Suppressor macrophage (primary cell): Measurements from ENCODE around the gene PLEKHA5.
"Not testable (repeated sequence)": the region's sequence is repeated elsewhere in the genome, so short reads cannot be mapped to it uniquely, and the experiment has no call there.

ENCODE experiments used
- DNase-seq, 4 experiments: peaks; one replicate each; pipeline ENCODE4 v3.0.0-alpha.2; 2020 to 2022

Gene PLEKHA5

DNA sequence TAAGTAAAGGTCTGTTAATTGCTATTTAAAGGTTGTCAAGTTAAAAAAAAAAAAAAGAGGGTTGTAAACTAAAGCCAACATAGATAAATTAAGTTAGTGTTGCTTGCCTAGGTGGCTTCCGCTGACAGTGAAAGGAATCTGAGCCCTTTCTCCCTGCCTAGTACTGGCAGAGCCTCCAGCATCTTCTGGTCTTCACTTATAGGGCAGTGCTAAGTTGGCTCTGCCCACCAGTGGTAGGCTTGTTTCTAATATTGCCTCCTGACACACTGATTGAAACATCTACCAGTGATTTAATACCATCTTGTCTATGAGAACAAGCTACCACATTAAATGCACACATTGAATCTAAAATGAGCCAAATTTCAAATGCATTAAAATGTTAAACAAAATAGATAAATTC lies 39.7 kb downstream of the PLEKHA5 start:
- DNase-seq, result no peak

DNA sequence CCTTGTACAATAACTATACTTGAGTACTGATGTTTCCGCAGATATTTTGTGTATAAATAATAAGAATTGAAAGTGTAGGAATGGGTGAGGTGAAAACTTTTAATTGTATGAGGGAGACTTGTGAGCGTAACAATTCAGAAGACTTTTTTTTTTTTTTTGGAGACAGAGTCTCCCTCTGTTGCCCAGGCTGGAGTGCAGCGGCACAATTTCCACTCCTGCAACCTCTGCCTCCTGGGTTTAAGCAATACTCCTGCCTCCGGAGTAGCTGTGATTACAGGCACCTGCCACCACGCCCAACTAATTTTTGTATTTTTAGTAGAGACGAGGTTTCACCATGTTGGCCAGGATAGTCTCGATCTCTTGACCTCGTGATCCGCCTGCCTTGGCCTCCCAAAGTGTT lies 40.8 kb downstream of the PLEKHA5 start:
- DNase-seq, result not testable (repeated sequence)

DNA sequence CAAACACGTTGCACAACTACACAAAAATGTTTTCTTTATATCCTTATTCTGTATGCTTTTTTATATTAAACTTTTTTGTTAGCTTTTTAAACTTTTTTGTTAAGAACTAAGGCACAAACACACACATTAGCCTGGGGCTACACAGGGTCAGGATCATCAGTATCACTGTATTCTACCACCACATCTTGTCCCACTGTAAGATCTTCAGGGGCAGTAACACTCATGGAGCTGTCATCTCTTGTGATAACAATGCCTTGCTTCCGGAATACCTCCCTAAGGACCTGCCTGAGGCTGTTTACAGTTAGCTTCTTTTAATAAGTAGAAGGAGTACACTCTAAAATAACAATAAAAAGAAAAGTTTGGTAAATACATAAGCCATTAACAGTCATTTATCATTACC lies 42.2 kb downstream of the PLEKHA5 start:
- DNase-seq, result no peak

DNA sequence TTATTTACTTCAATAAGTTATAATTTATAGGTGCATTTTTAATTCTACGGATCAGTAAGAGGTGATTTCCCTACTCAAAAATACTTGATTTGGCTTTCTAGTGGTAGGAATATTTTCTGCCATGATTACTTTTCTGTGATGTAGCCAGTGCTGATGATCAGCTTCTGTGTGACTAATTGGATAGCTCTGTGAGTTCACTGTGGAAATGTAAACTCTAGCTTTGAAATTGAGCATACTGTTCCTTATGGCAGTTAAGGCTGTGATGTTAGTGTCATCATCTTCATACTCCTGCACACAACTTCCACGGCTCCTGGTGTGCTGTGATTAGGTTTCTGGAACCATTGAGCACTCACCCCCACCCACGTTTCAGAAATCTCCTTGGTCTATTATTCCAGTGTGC lies 48.2 kb downstream of the PLEKHA5 start:
- DNase-seq, result no peak

DNA sequence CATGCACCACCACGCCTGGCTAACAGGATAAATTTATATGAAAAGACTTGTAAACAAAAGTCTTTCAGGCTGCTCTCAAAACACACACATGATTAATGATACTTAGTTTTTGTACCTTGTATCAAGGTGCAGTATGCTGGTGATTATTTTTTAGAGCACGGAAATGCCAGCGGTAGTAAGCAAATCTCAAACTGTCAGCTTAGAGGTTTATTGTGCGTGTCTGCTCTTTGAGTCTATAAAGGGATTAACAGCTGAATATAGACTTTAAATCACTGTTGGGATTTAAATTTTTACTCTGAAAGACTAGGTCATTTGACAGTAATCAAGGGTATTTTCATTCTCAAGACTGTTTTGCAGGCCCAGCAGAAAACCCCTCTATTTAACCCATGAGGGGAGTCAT lies 50.5 kb downstream of the PLEKHA5 start:
- DNase-seq, result no peak

DNA sequence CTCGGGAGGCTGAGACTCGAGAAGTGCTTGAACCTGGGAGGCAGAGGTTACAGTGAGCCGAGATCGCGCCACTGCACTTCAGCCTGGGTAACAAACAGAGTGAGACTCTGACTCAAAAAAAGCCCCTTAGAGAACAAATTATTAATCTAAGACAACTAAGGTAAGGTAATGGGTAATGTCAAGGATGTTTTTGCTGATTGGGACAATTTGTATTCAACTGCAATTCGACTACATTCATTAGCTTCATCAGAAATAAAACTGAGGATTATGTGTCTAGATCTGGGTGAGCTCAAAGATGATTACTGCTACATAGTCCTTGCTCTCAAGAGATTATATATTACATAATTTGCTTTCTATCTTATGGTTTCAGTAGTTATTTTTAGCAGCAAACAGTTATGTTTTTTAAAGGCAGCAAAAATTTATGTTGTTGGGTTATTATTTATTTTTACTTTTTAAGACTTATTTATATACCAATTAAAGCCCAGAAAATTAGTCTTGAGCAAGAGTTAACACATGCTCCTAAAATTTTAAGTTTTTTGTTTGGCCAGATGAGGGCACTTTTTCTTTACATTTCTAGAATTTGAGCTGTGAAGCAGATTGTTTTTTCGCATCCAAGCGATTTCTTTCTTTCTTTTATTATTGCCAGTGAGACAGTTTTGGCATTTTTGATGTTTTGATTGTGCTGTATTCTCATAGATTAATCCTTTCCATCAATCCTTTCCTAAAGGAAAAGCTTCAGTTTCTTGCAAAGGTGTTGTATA lies 52.3 kb downstream of the PLEKHA5 start:
- peak in 2 of 4 experiments; percentile 38 to 53 for DNase-seq

DNA sequence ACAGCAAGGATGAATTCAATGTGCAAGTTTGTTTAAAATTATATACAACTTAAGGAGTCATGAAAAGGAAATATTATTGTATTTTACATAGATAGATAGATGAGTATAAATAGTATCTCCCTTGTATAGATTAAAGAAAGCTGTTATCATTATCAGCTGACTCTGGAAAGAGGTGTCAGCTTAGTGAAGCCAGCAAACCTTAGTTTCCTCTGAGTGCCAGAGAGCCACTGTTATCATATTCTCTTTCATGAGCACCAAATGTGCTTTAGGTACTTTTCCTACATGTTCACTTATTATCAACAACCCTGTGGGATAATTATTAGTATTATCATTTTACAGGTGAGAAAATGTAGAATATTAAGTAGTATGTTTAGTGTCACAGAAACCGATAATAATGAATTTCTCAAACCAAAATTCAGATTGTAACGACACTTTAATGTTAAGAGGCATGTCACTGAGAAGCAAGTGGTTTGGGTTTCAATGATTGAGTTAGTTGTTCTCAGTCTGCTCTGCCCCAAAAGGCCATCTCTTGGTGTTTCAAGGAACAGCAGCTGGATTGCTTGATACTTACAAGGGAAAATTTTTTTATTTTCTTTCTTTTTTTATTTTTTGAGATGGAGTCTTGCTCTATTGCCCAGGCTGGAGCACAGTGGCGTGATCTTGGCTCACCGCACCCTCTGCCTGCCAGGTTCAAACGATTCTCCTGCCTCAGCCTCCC lies 53.7 kb downstream of the PLEKHA5 start:
- no peak for DNase-seq

GRCh38 chr12:19185262-19185929 lies 55.9 kb downstream of the PLEKHA5 start:
- DNase-seq, result no peak

DNA sequence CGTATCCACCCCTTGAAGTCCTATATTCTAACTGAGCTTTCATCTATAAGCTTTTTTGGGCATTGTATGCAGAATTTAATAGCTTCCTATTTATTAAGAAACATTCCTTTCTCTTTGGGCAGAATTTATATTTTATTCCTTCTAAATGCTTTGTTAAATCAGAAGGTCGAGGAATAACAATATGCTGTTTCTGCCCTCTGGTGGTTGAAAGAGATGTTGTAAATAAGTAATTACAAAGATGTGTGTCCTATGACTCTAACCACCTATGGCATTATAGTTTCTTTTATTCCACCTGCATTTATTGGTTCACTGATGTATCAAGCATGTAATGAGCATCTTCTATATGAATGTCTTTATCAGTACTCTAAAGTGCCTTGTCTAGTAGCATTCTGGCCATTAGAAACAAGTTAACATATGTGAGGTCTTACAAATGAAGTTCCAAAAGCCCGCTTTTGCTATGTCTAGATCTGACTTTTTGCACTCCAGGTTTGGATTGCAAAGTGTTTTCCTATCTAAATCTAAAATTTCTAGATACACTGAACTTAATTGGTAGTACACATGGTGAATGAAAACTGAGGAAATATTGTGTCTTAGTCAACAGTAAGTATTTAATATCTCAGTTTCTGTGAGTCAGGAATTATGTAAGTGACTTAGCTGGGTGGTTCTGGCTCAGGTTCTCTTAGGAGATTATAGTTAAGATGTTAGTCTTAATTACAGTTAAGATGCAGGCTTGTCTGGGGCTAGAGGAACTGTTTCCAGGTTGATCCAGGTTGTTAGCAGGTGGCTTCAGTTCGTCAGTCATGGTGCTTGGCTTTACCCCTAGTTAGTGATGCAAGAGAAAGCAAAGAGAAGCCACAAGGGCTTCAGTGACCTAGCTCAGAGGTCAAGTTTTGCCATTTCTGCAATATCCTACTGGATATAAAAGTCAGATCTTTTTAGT lies 57.5 kb downstream of the PLEKHA5 start:
- DNase-seq, result peak; percentile 32 to 70 (median 50)

DNA sequence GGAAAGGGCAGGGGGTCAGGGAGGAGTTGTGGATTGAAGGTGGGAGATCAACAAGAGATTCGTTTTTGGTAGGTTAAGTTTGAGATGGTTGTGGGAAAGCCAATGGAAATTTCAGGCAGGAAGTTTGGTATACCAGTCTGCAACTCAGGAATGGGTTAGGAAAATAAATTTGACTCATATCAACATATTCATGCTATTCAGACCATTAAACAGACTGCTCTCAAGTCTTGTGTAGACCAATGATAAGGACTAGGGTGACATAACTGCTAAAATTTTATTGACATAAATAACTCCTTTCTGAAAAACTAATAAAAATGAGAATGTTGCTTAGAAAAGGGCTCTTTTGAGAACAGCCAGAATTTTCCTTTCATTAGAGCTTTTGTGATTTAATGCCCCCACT lies 60.0 kb downstream of the PLEKHA5 start:
- DNase-seq, result no peak

DNA sequence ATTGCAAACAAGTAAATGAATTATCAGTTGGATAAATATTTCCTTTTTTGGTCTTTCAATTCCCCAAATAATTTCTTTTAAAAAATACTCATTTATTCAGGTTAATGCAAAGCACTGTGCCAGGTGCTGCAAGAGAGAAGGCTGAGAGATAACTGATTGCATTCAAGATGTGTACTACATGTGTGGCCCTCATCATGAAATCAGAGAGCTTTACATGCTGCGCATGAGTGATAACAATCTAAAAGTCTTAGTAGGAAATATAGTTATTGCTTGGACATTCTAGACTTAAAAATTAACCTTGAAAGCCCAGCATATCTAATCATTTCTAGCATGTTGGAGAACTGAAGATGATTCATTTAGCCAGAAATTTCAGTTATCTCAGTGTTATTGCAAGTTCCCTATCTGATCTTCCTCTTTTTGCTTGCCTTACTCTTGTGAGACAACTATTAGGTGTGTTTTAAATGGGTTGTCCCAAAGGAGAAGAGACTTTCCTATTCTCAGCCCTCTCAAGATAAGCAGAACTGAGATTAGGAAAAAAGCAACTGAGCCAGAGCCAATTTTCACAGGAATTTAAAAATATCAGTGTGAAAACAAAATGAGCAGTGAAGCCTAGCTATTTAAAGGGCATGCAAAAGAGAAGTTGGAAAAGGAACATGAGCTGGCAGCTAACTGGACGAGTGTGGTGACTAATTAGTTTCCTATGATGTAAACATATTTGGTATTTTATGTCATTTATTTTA lies 60.9 kb downstream of the PLEKHA5 start:
- DNase-seq, result peak; percentile 52 to 81 (median 64)

DNA sequence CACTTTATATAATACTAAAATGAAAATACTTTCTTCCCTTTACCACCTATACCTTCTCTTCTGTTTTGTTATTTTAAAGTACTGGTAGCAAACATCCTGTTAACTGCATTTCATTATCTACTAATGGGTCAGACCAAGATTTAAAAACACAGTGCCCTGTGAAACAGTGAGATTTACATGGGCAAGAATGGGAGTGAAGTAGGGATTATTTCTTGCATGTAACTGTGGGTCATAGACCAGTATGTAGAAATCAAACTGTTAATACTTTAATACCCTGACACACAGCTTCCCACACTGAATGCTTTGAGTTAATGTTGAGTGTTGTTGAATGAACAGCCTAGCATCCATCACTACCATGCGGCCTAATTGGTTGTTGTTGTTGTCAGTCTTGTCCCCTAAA lies 61.6 kb downstream of the PLEKHA5 start:
- DNase-seq, result peak in 1 of 4 experiments; percentile 1

GRCh38 chr12:19191563-19191962 lies 62.0 kb downstream of the PLEKHA5 start:
- no peak for DNase-seq

- no peak for DNase-seq
These were observed 63.2 kb downstream of the PLEKHA5 start for GRCh38 chr12:19192710-19193109.

DNA sequence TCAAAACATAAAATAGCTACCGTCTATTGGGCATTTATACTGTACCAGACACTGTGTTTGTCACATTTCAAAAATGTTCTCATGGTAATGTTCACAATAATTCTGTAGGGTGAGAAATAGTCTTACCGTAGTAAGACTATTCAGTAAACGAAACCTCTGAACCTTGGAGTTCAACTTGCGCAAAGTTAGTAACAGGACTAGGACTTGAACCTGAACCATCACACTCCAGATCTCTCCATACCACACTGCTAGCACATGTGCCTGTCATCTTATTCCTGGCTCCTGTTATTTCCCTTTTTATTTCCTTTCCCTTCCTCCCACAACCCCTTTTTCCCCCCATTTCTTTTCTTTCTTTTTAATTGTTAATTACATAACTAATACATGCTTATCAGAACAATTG lies 65.4 kb downstream of the PLEKHA5 start:
- no peak for DNase-seq

GRCh38 chr12:19196959-19197630 lies 67.6 kb downstream of the PLEKHA5 start:
- peak in 1 of 4 experiments; percentile 2 for DNase-seq

GRCh38 chr12:19198272-19198671 lies 68.7 kb downstream of the PLEKHA5 start:
- DNase-seq, result no peak

GRCh38 chr12:19199332-19199731 lies 69.8 kb downstream of the PLEKHA5 start:
- no peak for DNase-seq

DNA sequence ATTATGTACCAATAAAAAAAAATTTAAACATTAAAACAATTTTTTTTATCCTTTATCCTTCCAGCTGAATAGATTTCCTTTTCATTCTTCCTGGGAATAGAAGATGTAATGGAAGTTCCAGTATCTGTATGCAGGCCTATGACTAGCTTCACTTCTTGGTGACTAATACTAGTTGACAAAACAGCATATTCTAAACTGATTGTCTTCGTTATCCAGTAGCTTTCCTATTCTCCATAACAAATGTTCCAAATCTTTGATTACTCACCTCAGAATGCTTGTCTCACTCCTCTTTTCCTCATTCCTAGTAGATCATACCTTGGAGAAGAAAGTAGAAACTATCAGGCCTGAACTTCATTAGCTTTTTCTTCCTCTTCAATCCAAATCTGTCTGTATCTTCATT lies 70.7 kb downstream of the PLEKHA5 start:
- no peak for DNase-seq

GRCh38 chr12:19201661-19202060 lies 72.1 kb downstream of the PLEKHA5 start:
- DNase-seq, result no peak

DNA sequence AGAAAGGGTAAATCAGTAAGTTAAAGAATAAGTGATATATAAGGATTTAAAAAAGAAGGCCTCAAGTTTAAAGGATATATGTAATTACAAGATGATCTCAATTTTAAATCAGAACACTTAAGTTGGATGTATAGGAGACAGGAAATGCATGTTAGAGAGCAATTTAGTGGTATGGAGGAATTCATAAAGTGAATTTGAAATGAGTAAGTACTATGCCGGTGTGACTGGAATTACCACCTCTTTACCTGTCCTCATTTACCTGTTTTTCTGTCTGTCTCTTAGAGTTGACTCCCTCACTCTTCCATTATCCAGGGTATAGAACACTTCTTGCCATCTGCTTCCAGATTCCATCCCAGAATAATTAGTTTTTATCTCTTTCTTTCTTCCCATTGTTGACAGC lies 73.5 kb downstream of the PLEKHA5 start:
- no peak for DNase-seq
